ENCODE data around the gene GPRC5B. TPM values are rescaled to one million over a fixed set of nuclear protein-coding genes. Genes with fewer than 3 reads are reported as not detected.

GPRC5B gene
- total RNA-seq, 5 donors from 2014 or later (not counting 1 experiment from before 2014, with no cell fraction given) = 1.2 to 4.4 (median 1.4) TPM

- CTCF ChIA-PET = interaction anchor here (0.6 to 1.1 kb wide), 3 partner anchors 8 to 341 kb away, joined by 3 to 5 read pairs (median 3); no protein-coding TSS in a partner anchor
- peaks cover 0 to 22% of the 10 kb centered on the region in 2 experiments for H3K27me3 ChIP-seq (replicated peaks in 1 of 2; ENCODE audit: control insufficient read depth in 2 of 2, extremely low read depth in 1 of 2, insufficient read depth in 2 of 2, low read length in 1 of 2)
- Mint-ChIP-seq H3K27me3 (peaks cover 8 to 15% of the 10 kb centered on the region in 2 donors), H3K27ac (no peak overlapping the region), H3K36me3 (no peaks in the 10 kb centered on the region), H3K4me1 (peaks cover 2 to 7% (median 2%) of the 10 kb centered on the region in 3 donors), H3K4me3 (no peak overlapping the region), H3K9me3 (no peaks in the 10 kb centered on the region)
- H3K9me3 ChIP-seq = no peaks in the 10 kb centered on the region
- H3K4me3 ChIP-seq (ENCODE audit: control insufficient read depth in 1 of 2, extremely low read depth in 1 of 2, low read length in 1 of 2) = no peak overlapping the region
- H3K36me3 ChIP-seq (ENCODE audit: control insufficient read depth in 2 of 2, extremely low read depth in 1 of 2, insufficient read depth in 1 of 2, low read length in 1 of 2) = no peaks in the 10 kb centered on the region
- peak; percentile 42 to 57 (median 48) for ATAC-seq (replicated peaks in 1 of 4)
- no peak overlapping the region for H3K27ac ChIP-seq (ENCODE audit: low read length)
- peak in 7 of 35 experiments; percentile 11 to 58 (median 22) for DNase-seq
- 26% methylated on average over 4 of the region's 13 CpGs for WGBS (ENCODE audit: insufficient coverage)
- POLR2A ChIA-PET = no interaction called here
- H3K4me1 ChIP-seq (ENCODE audit: control insufficient read depth in 1 of 2, extremely low read depth in 1 of 2, insufficient read depth in 2 of 2, low read length in 2 of 2) = peaks cover 0 to 5% of the 10 kb centered on the region in 2 experiments
Measured at GRCh38 chr16:19898924-19899604, 14.4 kb upstream of the GPRC5B start.

GRCh38 chr16:19898166-19898565 lies 13.5 kb upstream of the GPRC5B start:
- ChIA-PET CTCF (interaction anchor here (0.6 to 1.1 kb wide), 3 partner anchors 9 to 24 kb away, joined by 3 to 5 read pairs (median 3); no protein-coding TSS in a partner anchor), POLR2A (no interaction called here)
- no peak overlapping the region for H3K27ac ChIP-seq (ENCODE audit: low read length)
- Mint-ChIP-seq H3K4me3 (no peak overlapping the region), H3K4me1 (peaks cover 2 to 7% (median 2%) of the 10 kb centered on the region in 3 donors), H3K27me3 (peaks cover 8 to 15% of the 10 kb centered on the region in 2 donors), H3K36me3 (no peaks in the 10 kb centered on the region), H3K9me3 (no peaks in the 10 kb centered on the region), H3K27ac (no peak overlapping the region)
- H3K27me3 ChIP-seq (replicated peaks in 1 of 2; ENCODE audit: control insufficient read depth in 2 of 2, extremely low read depth in 1 of 2, insufficient read depth in 2 of 2, low read length in 1 of 2) = peaks cover 0 to 22% of the 10 kb centered on the region in 2 experiments
- no peak overlapping the region for H3K4me3 ChIP-seq (ENCODE audit: control insufficient read depth in 1 of 2, extremely low read depth in 1 of 2, low read length in 1 of 2)
- 55% methylated on average over 5 of the region's 5 CpGs for WGBS (ENCODE audit: insufficient coverage)
- peaks cover 0 to 5% of the 10 kb centered on the region in 2 experiments for H3K4me1 ChIP-seq (ENCODE audit: control insufficient read depth in 1 of 2, extremely low read depth in 1 of 2, insufficient read depth in 2 of 2, low read length in 2 of 2)
- DNase-seq (no peak), ATAC-seq (replicated peaks in 1 of 4) (no peak)
- no peaks in the 10 kb centered on the region for H3K9me3 ChIP-seq
- H3K36me3 ChIP-seq (ENCODE audit: control insufficient read depth in 2 of 2, extremely low read depth in 1 of 2, insufficient read depth in 1 of 2, low read length in 1 of 2) = no peaks in the 10 kb centered on the region

GRCh38 chr16:19896951-19897350 lies 12.3 kb upstream of the GPRC5B start:
- no peak overlapping the region for H3K4me3 Mint-ChIP-seq
- Histone ChIP-seq H3K27ac (ENCODE audit: low read length) (no peak overlapping the region), H3K27me3 (replicated peaks in 1 of 2; ENCODE audit: control insufficient read depth in 2 of 2, extremely low read depth in 1 of 2, insufficient read depth in 2 of 2, low read length in 1 of 2) (peaks cover 0 to 22% of the 10 kb centered on the region in 2 experiments), H3K36me3 (ENCODE audit: control insufficient read depth in 2 of 2, extremely low read depth in 1 of 2, insufficient read depth in 1 of 2, low read length in 1 of 2) (no peaks in the 10 kb centered on the region), H3K4me1 (ENCODE audit: control insufficient read depth in 1 of 2, extremely low read depth in 1 of 2, insufficient read depth in 2 of 2, low read length in 2 of 2) (peaks cover 0 to 5% of the 10 kb centered on the region in 2 experiments), H3K9me3 (no peaks in the 10 kb centered on the region), H3K4me3 (ENCODE audit: control insufficient read depth in 1 of 2, extremely low read depth in 1 of 2, low read length in 1 of 2) (no peak overlapping the region)
- DNase-seq = no peak
- H3K27ac Mint-ChIP-seq = no peak overlapping the region
- ChIA-PET POLR2A (no interaction called here), CTCF (no interaction called here)
- H3K4me1 Mint-ChIP-seq = peaks cover 2 to 7% (median 2%) of the 10 kb centered on the region in 3 donors
- no peaks in the 10 kb centered on the region for H3K36me3 Mint-ChIP-seq
- peaks cover 8 to 15% of the 10 kb centered on the region in 2 donors for H3K27me3 Mint-ChIP-seq
- whole genome bisulfite sequencing (ENCODE audit: insufficient coverage) = 100% methylated on average over 2 of the region's 5 CpGs
- ATAC-seq (replicated peaks in 1 of 4) = no peak
- no peaks in the 10 kb centered on the region for H3K9me3 Mint-ChIP-seq

GRCh38 chr16:19894586-19894985 lies 9.9 kb upstream of the GPRC5B start:
- Mint-ChIP-seq H3K27ac (no peak overlapping the region), H3K9me3 (no peaks in the 10 kb centered on the region), H3K36me3 (no peaks in the 10 kb centered on the region), H3K27me3 (peaks cover 8 to 15% of the 10 kb centered on the region in 2 donors), H3K4me1 (peaks cover 2 to 6% (median 2%) of the 10 kb centered on the region in 3 donors), H3K4me3 (no peak overlapping the region)
- H3K4me3 ChIP-seq (ENCODE audit: control insufficient read depth in 1 of 2, extremely low read depth in 1 of 2, low read length in 1 of 2) = no peak overlapping the region
- H3K9me3 ChIP-seq = no peaks in the 10 kb centered on the region
- DNase-seq (no peak), ATAC-seq (replicated peaks in 1 of 4) (no peak)
- WGBS (ENCODE audit: insufficient coverage) = 82% methylated on average over 2 of the region's 7 CpGs
- CTCF ChIA-PET = no interaction called here
- H3K27ac ChIP-seq (ENCODE audit: low read length) = no peak overlapping the region
- H3K4me1 ChIP-seq (ENCODE audit: control insufficient read depth in 1 of 2, extremely low read depth in 1 of 2, insufficient read depth in 2 of 2, low read length in 2 of 2) = peaks cover 0 to 5% of the 10 kb centered on the region in 2 experiments
- POLR2A ChIA-PET = no interaction called here
- peaks cover 0 to 24% of the 10 kb centered on the region in 2 experiments for H3K27me3 ChIP-seq (replicated peaks in 1 of 2; ENCODE audit: control insufficient read depth in 2 of 2, extremely low read depth in 1 of 2, insufficient read depth in 2 of 2, low read length in 1 of 2)
- no peaks in the 10 kb centered on the region for H3K36me3 ChIP-seq (ENCODE audit: control insufficient read depth in 2 of 2, extremely low read depth in 1 of 2, insufficient read depth in 1 of 2, low read length in 1 of 2)

- CTCF ChIA-PET = no interaction called here
Measured at GRCh38 chr16:19892902-19893301, 8.3 kb upstream of the GPRC5B start.

GRCh38 chr16:19890901-19891300 lies 6.3 kb upstream of the GPRC5B start:
- DNase-seq (no peak), ATAC-seq (replicated peaks in 1 of 4) (no peak)
- no peaks in the 10 kb centered on the region for H3K9me3 Mint-ChIP-seq
- ChIA-PET POLR2A (no interaction called here), CTCF (interaction anchor here (0.6 to 1.6 kb wide), 5 partner anchors 17 to 307 kb away, joined by 3 to 8 read pairs (median 4); no protein-coding TSS in a partner anchor)
- H3K4me3 ChIP-seq (ENCODE audit: control insufficient read depth in 1 of 2, extremely low read depth in 1 of 2, low read length in 1 of 2) = no peak overlapping the region
- 100% methylated on average over 2 of the region's 3 CpGs for WGBS (ENCODE audit: insufficient coverage)
- H3K27me3 ChIP-seq (replicated peaks in 1 of 2; ENCODE audit: control insufficient read depth in 2 of 2, extremely low read depth in 1 of 2, insufficient read depth in 2 of 2, low read length in 1 of 2) = peaks cover 0 to 8% of the 10 kb centered on the region in 2 experiments
- peaks cover 6 to 8% (median 7%) of the 10 kb centered on the region in 3 donors for H3K4me1 Mint-ChIP-seq
- H3K4me3 Mint-ChIP-seq = no peak overlapping the region
- no peaks in the 10 kb centered on the region for H3K36me3 Mint-ChIP-seq
- no peaks in the 10 kb centered on the region for H3K9me3 ChIP-seq
- H3K36me3 ChIP-seq (ENCODE audit: control insufficient read depth in 2 of 2, extremely low read depth in 1 of 2, insufficient read depth in 1 of 2, low read length in 1 of 2) = no peaks in the 10 kb centered on the region
- H3K4me1 ChIP-seq (ENCODE audit: control insufficient read depth in 1 of 2, extremely low read depth in 1 of 2, insufficient read depth in 2 of 2, low read length in 2 of 2) = peaks cover 2 to 7% of the 10 kb centered on the region in 2 experiments
- H3K27ac ChIP-seq (ENCODE audit: low read length) = no peak overlapping the region
- H3K27me3 Mint-ChIP-seq = peaks cover 4% of the 10 kb centered on the region in 2 donors
- no peak overlapping the region for H3K27ac Mint-ChIP-seq

More at GRCh38 chr16:19892902-19893301, 8.3 kb upstream of the GPRC5B start:
- no peak overlapping the region for H3K27ac Mint-ChIP-seq
- whole genome bisulfite sequencing (ENCODE audit: insufficient coverage) = 89% methylated on average over 7 of the region's 12 CpGs
- Histone ChIP-seq H3K4me1 (ENCODE audit: control insufficient read depth in 1 of 2, extremely low read depth in 1 of 2, insufficient read depth in 2 of 2, low read length in 2 of 2) (no peaks in the 10 kb centered on the region), H3K27ac (ENCODE audit: low read length) (no peak overlapping the region), H3K9me3 (no peaks in the 10 kb centered on the region), H3K4me3 (ENCODE audit: control insufficient read depth in 1 of 2, extremely low read depth in 1 of 2, low read length in 1 of 2) (no peak overlapping the region), H3K27me3 (replicated peaks in 1 of 2; ENCODE audit: control insufficient read depth in 2 of 2, extremely low read depth in 1 of 2, insufficient read depth in 2 of 2, low read length in 1 of 2) (peaks cover 0 to 12% of the 10 kb centered on the region in 2 experiments), H3K36me3 (ENCODE audit: control insufficient read depth in 2 of 2, extremely low read depth in 1 of 2, insufficient read depth in 1 of 2, low read length in 1 of 2) (no peaks in the 10 kb centered on the region)
- H3K36me3 Mint-ChIP-seq = no peaks in the 10 kb centered on the region
- DNase-seq (no peak), ATAC-seq (replicated peaks in 1 of 4) (no peak)
- peaks cover 3 to 7% of the 10 kb centered on the region in 2 donors for H3K27me3 Mint-ChIP-seq
- no peak overlapping the region for H3K4me3 Mint-ChIP-seq
- POLR2A ChIA-PET = no interaction called here
- H3K4me1 Mint-ChIP-seq = no peaks in the 10 kb centered on the region
- H3K9me3 Mint-ChIP-seq = no peaks in the 10 kb centered on the region

Data from T-cell (primary cell).